K562 (cell line): ENCODE data around the gene RFPL1. TPM values are rescaled to one million over a fixed set of nuclear protein-coding genes. Genes with fewer than 3 reads are reported as not detected.

Experiments
- ATAC-seq: fragments of 200-7000 bp; cut with Tn5 transposase; 3 replicates; pipeline ENCODE4 v1.9.1; 2020; ENCODE audit warnings: moderate library complexity
- BruUV-seq: library from RNA; stranded (reverse); fragments of 400-500 nt; replicated peaks from 2 replicates; lab custom pipeline; 2021; lab: Mats Ljungman, UMichigan
- CTCF ChIA-PET: fragments of 300-600 bp; formaldehyde crosslinking; extraction: SDS; loops from one replicate; lab custom pipeline; 2021; ENCODE audit warnings: low intra/inter-chr PET ratio; lab: Yijun Ruan, JAX
- POLR2A ChIA-PET: fragments of 300-600, 350-650 bp; sonication (Branson Sonifier 250); formaldehyde crosslinking; extraction: SDS; loops from one replicate; lab custom pipeline; 2021; ENCODE audit warnings: antibody characterized with exemption, inconsistent platforms; lab: Yijun Ruan, JAX
- DNase-seq, 4 experiments: peaks; one replicate each; pipeline versions ENCODE4 v3.0.0 to v3.0.0-alpha.2; 2011 to 2018; ENCODE audit warnings: low spot score in 3 of 4, mixed read lengths in 3 of 4; ENCODE audit errors: extremely low read depth in 1 of 4
- FAIRE-seq: peaks from 2 replicates; lab custom pipeline; 2011; peaks lifted over from hg19 to GRCh38; lab: Jason Lieb, UNC
- H2AFZ ChIP-seq: 2 replicates; pipeline ENCODE4 v1.6.0; 2011; ENCODE audit warnings: low read depth, low read length, control low read depth, inconsistent platforms
- H3K27ac ChIP-seq: fragments of 200-600 bp; 3 replicates; pipeline ENCODE4 v1.8.0; 2011; ENCODE audit warnings: low read depth, mild to moderate bottlenecking, control low read depth, inconsistent platforms, low read length, moderate library complexity, mixed read lengths; ENCODE audit errors: extremely low read depth
- H3K27me3 ChIP-seq, 2 experiments: fragments of 300-600 bp in 1 of 2; 2 replicates in 1 of 2; 3 replicates in 1 of 2; pipeline versions ENCODE4 v1.6.0 to v1.8.0; 2011; ENCODE audit warnings: inconsistent platforms in 2 of 2, low read length in 2 of 2, mild to moderate bottlenecking in 1 of 2, mixed read lengths in 1 of 2, moderate library complexity in 1 of 2; ENCODE audit not compliant: control insufficient read depth in 2 of 2, insufficient read depth in 2 of 2
- H3K36me3 ChIP-seq: fragments of 300-600 bp; 3 replicates; pipeline ENCODE4 v1.8.0; 2011; ENCODE audit warnings: mild to moderate bottlenecking, low read length, inconsistent platforms; ENCODE audit not compliant: control insufficient read depth, insufficient read depth
- H3K4me1 ChIP-seq, 2 experiments: fragments of 200-600 bp in 1 of 2; replicated peaks in 1 of 2; 2 replicates in 1 of 2; 3 replicates in 1 of 2; pipeline versions ENCODE4 v1.5.1 to v1.8.0; 2011; ENCODE audit warnings: inconsistent platforms in 2 of 2, low read length in 2 of 2, mild to moderate bottlenecking in 1 of 2, mixed read lengths in 1 of 2, moderate library complexity in 1 of 2; ENCODE audit not compliant: control insufficient read depth in 2 of 2, insufficient read depth in 2 of 2
- H3K4me2 ChIP-seq: 2 replicates; pipeline ENCODE4 v1.6.1; 2011; ENCODE audit warnings: low read length, control low read depth, inconsistent platforms, mixed read lengths; ENCODE audit not compliant: insufficient read depth
- H3K4me3 ChIP-seq: fragments of 200-600 bp; sonication (generic), shearing (Covaris generic); 2 replicates; pipeline ENCODE4 v1.5.1; 2016; ENCODE audit warnings: control low read depth, inconsistent platforms
- H3K79me2 ChIP-seq: fragments of 200-600 bp; 3 replicates; pipeline ENCODE4 v1.8.0; 2011; ENCODE audit warnings: low read length, inconsistent platforms; ENCODE audit not compliant: control insufficient read depth, insufficient read depth
- H3K9ac ChIP-seq, 2 experiments: 2 replicates each; pipeline versions ENCODE4 v1.6.0 to v1.6.1; 2011; ENCODE audit warnings: low read depth in 2 of 2, low read length in 2 of 2, control low read depth in 1 of 2, inconsistent platforms in 1 of 2, mild to moderate bottlenecking in 1 of 2, mixed read lengths in 1 of 2; ENCODE audit not compliant: insufficient read depth in 1 of 2
- H3K9me1 ChIP-seq: one replicate; pipeline ENCODE4 v1.6.0; 2011; ENCODE audit warnings: inconsistent platforms, mild to moderate bottlenecking, low read length, moderate library complexity; ENCODE audit not compliant: control insufficient read depth, insufficient read depth
- H3K9me3 ChIP-seq: replicated peaks from 2 replicates; pipeline ENCODE4 v1.5.1; 2011; ENCODE audit warnings: low read depth, low read length, inconsistent platforms; ENCODE audit not compliant: control insufficient read depth, insufficient read depth
- H4K20me1 ChIP-seq: replicated peaks from 2 replicates; pipeline ENCODE4 v1.6.1; 2011; ENCODE audit warnings: low read length, inconsistent platforms, mixed read lengths; ENCODE audit not compliant: control insufficient read depth, insufficient read depth
- LARP7 ChIP-seq: fragments of 450-650 bp; IDR thresholded peaks from 2 replicates; pipeline ENCODE4 v1.6.1; 2016
- PHB2 ChIP-seq: fragments of 450-650 bp; IDR thresholded peaks from 2 replicates; pipeline ENCODE4 v1.6.1; 2017; ENCODE audit warnings: low read depth
- POLR2A ChIP-seq: fragments of 450-650 bp; conservative IDR thresholded peaks from 2 replicates; pipeline ENCODE4 v1.6.1; 2016
- RBM25 ChIP-seq: fragments of 200-400 bp; formaldehyde crosslinking; IDR thresholded peaks from 2 replicates; pipeline ENCODE4 v1.6.1; 2018; ENCODE audit warnings: low read length, low read depth, moderate library complexity; ENCODE audit not compliant: severe bottlenecking
- RUNX1 ChIP-seq: sonication (generic); IDR thresholded peaks from 2 replicates; pipeline ENCODE4 v1.6.1; 2016; ENCODE audit warnings: antibody characterized with exemption, low read depth
- ZFP36 ChIP-seq: fragments of 150-350 bp; IDR thresholded peaks from 2 replicates; pipeline ENCODE4 v1.6.1; 2018; ENCODE audit warnings: low read length, low read depth; ENCODE audit not compliant: partially characterized antibody
- WGBS: fragments of 100-300 bp; shearing (Covaris generic); methylation state at CpG from one replicate; pipeline ENCODE4 v1.1.6; 2016; ENCODE audit warnings: low coverage, mixed read lengths; ENCODE audit not compliant: insufficient coverage; ENCODE audit errors: missing lambda C conversion rate; 5-methylcytosine and 5-hydroxymethylcytosine counted together
- in situ Hi-C: fragments of 300-500 bp; cut with MboI; formaldehyde crosslinking; loops from 4 replicates; pipeline ENCODE4 v1.15.0; 2018; ENCODE audit warnings: inconsistent platforms, mixed read lengths
- intact Hi-C: fragments of 100-400 bp; cut with micrococcal nuclease; formaldehyde crosslinking; loops from 2 replicates; pipeline ENCODE4 v1.14.2; 2022
- polyA plus RNA-seq, 8 experiments: library from polyadenylated mRNA; depleted of rRNA in 4 of 8; stranded (reverse) in 5 of 8; unstranded in 3 of 8; fragments of >200 nt; fragmentation: Nextera tagmentation in 2 of 8; fragmentation: Illumina TruSeq in 1 of 8; extraction: Ambion mirVana in 2 of 8; extraction: Trizol in 1 of 8; gene quantifications; 2 replicates each; pipeline versions ENCODE4 v1.2.1 to v1.2.3, GENCODE V29; 2011 to 2014; ENCODE audit warnings: inconsistent platforms in 1 of 8, missing spikeins in 1 of 8
- total RNA-seq, 7 experiments: library from RNA; depleted of rRNA in 6 of 7; stranded (reverse); fragments of >200 nt in 6 of 7; fragmentation: Illumina TruSeq in 2 of 7; extraction: Trizol in 2 of 7; gene quantifications; 2 replicates each; pipeline versions ENCODE4 v1.2.1 to v1.2.3, GENCODE V29; 2011 to 2021; ENCODE audit warnings: low replicate concordance in 1 of 7

Gene RFPL1
- total and polyA plus RNA-seq, 9 of the 15 experiments (the other 6 are each of a cell fraction or from before 2014, with no cell fraction given), result not detected

DNA sequence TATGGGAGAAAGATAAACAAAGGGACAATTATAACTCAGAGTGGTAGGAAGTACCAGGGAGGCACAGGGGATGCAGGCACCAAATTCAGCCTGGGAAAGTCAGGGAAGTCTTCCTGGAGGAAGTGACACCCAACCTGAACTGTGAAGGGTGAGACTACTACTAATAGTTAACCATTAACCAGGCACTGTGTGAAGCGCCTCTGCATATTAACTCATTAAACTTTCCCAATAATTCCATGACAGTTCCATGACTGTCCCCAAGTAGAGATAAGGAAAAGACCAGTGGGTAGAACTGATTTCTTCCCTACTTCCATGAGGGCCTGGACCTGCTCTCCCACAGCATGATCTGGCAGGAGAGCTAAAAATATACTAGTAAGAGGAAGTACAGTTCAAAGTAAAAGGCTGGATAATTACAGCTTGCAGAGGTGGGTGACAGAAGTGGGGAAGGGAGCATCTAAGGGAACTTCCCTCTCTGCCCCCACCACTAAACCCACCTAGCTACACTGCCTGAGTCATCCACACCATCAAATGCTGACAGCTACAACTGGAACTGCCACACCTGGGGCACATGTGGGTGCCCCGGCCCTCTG, 45.3 kb upstream of the RFPL1 start:
- Histone ChIP-seq H3K36me3 (no peaks in the 10 kb centered on the region), H3K9me1 (no peaks in the 10 kb centered on the region), H3K4me1 (peaks cover 6 to 8% of the 10 kb centered on the region in 2 experiments; a peak in 3 of 5 replicates), H3K27ac (no peak overlapping the region), H3K27me3 (no peaks in the 10 kb centered on the region), H2AFZ (no peak overlapping the region), H3K4me2 (no peak overlapping the region), H4K20me1 (no peaks in the 10 kb centered on the region), H3K79me2 (peaks cover 3% of the 10 kb centered on the region), H3K4me3 (no peak overlapping the region), H3K9ac (no peak overlapping the region), H3K9me3 (no peaks in the 10 kb centered on the region)
- no peak for ATAC-seq
- POLR2A ChIA-PET, result interaction anchor here (1.0 kb wide), 1 partner anchor 28 kb away, joined by 3 read pairs; no protein-coding TSS in a partner anchor
- intact Hi-C loops, result no loop called here
- no peak for FAIRE-seq
- in situ Hi-C loops, result loop anchor here (10.0 kb wide), 1 partner anchor 132 kb away; no protein-coding TSS in a partner anchor
- TF ChIP-seq POLR2A, result no peak
- no peak for TF ChIP-seq RUNX1
- TF ChIP-seq ZFP36, result peak; percentile 91
- TF ChIP-seq PHB2, result no peak
- TF ChIP-seq LARP7, result no peak
- TF ChIP-seq RBM25, result peak; percentile 6
- WGBS, result 0% methylated on average over 1 of the region's 2 CpGs
- no TSS peak for BruUV-seq
- DNase-seq, result no peak
- CTCF ChIA-PET, result no interaction called here
